ENCODE measurements around the gene GPR35.
"Not testable (repeated sequence)": the region's sequence is repeated elsewhere in the genome, so short reads cannot be mapped to it uniquely, and the experiment has no call there.

GPR35 gene

GRCh38 chr2:240604939-240605716, 20.2 kb upstream of the GPR35 start:
- H3K36me3 ChIP-seq (ENCODE audit: insufficient read depth, low read depth, low read length): no peaks in the 10 kb centered on the region
- no peak overlapping the region for H3K9ac ChIP-seq (ENCODE audit: low read depth, low read length)
- H3K27me3 ChIP-seq (ENCODE audit: insufficient read depth, low read length): no peaks in the 10 kb centered on the region
- no peaks in the 10 kb centered on the region for H3K4me1 ChIP-seq (ENCODE audit: insufficient read depth, low read length)
- H3K4me3 ChIP-seq (ENCODE audit: low read length): no peak overlapping the region
- H3K27ac ChIP-seq (ENCODE audit: low read length): no peak overlapping the region
- no peaks in the 10 kb centered on the region for H3K9me3 ChIP-seq (ENCODE audit: insufficient read depth, low read depth, low read length)

GRCh38 chr2:240605867-240606743, 19.2 kb upstream of the GPR35 start:
- no peaks in the 10 kb centered on the region for H3K27me3 ChIP-seq (ENCODE audit: insufficient read depth, low read length)
- H3K4me1 ChIP-seq (ENCODE audit: insufficient read depth, low read length): no peaks in the 10 kb centered on the region
- no peak overlapping the region for H3K4me3 ChIP-seq (ENCODE audit: low read length)
- no peaks in the 10 kb centered on the region for H3K36me3 ChIP-seq (ENCODE audit: insufficient read depth, low read depth, low read length)
- no peak overlapping the region for H3K9ac ChIP-seq (ENCODE audit: low read depth, low read length)
- no peak overlapping the region for H3K27ac ChIP-seq (ENCODE audit: low read length)
- H3K9me3 ChIP-seq (ENCODE audit: insufficient read depth, low read depth, low read length): no peaks in the 10 kb centered on the region

GRCh38 chr2:240611601-240612210, 13.6 kb upstream of the GPR35 start:
- no peaks in the 10 kb centered on the region for H3K27me3 ChIP-seq (ENCODE audit: insufficient read depth, low read length)
- peaks cover 29% of the 10 kb centered on the region for H3K9me3 ChIP-seq (ENCODE audit: insufficient read depth, low read depth, low read length)
- no peak overlapping the region for H3K9ac ChIP-seq (ENCODE audit: low read depth, low read length)
- H3K27ac ChIP-seq (ENCODE audit: low read length): no peak overlapping the region
- no peak overlapping the region for H3K4me3 ChIP-seq (ENCODE audit: low read length)
- H3K4me1 ChIP-seq (ENCODE audit: insufficient read depth, low read length): no peaks in the 10 kb centered on the region
- no peaks in the 10 kb centered on the region for H3K36me3 ChIP-seq (ENCODE audit: insufficient read depth, low read depth, low read length)

- Histone ChIP-seq H3K36me3 (ENCODE audit: insufficient read depth, low read depth, low read length) (no peaks in the 10 kb centered on the region), H3K27ac (ENCODE audit: low read length) (no peak overlapping the region), H3K9ac (ENCODE audit: low read depth, low read length) (no peak overlapping the region), H3K27me3 (ENCODE audit: insufficient read depth, low read length) (no peaks in the 10 kb centered on the region), H3K4me1 (ENCODE audit: insufficient read depth, low read length) (no peaks in the 10 kb centered on the region), H3K9me3 (ENCODE audit: insufficient read depth, low read depth, low read length) (peaks cover 46% of the 10 kb centered on the region), H3K4me3 (ENCODE audit: low read length) (no peak overlapping the region)
Measured at GRCh38 chr2:240613781-240614180, 11.5 kb upstream of the GPR35 start.

GRCh38 chr2:240614391-240614790, 10.9 kb upstream of the GPR35 start:
- no peak overlapping the region for H3K27ac ChIP-seq (ENCODE audit: low read length)
- no peaks in the 10 kb centered on the region for H3K36me3 ChIP-seq (ENCODE audit: insufficient read depth, low read depth, low read length)
- H3K9ac ChIP-seq (ENCODE audit: low read depth, low read length): no peak overlapping the region
- H3K9me3 ChIP-seq (ENCODE audit: insufficient read depth, low read depth, low read length): peaks cover 52% of the 10 kb centered on the region
- H3K4me3 ChIP-seq (ENCODE audit: low read length): no peak overlapping the region
- H3K27me3 ChIP-seq (ENCODE audit: insufficient read depth, low read length): no peaks in the 10 kb centered on the region
- no peaks in the 10 kb centered on the region for H3K4me1 ChIP-seq (ENCODE audit: insufficient read depth, low read length)

- no peaks in the 10 kb centered on the region for H3K27me3 ChIP-seq (ENCODE audit: insufficient read depth, low read length)
- no peaks in the 10 kb centered on the region for H3K36me3 ChIP-seq (ENCODE audit: insufficient read depth, low read depth, low read length)
- no peak overlapping the region for H3K27ac ChIP-seq (ENCODE audit: low read length)
- H3K4me1 ChIP-seq (ENCODE audit: insufficient read depth, low read length): no peaks in the 10 kb centered on the region
- H3K9me3 ChIP-seq (ENCODE audit: insufficient read depth, low read depth, low read length): peaks cover 54% of the 10 kb centered on the region
- no peak overlapping the region for H3K9ac ChIP-seq (ENCODE audit: low read depth, low read length)
- no peak overlapping the region for H3K4me3 ChIP-seq (ENCODE audit: low read length)
Measured at GRCh38 chr2:240615396-240615795, 9.9 kb upstream of the GPR35 start.

- no peaks in the 10 kb centered on the region for H3K4me1 ChIP-seq (ENCODE audit: insufficient read depth, low read length)
- no peak overlapping the region for H3K9ac ChIP-seq (ENCODE audit: low read depth, low read length)
- H3K4me3 ChIP-seq (ENCODE audit: low read length): no peak overlapping the region
- H3K9me3 ChIP-seq (ENCODE audit: insufficient read depth, low read depth, low read length): peaks cover 54% of the 10 kb centered on the region
- H3K27ac ChIP-seq (ENCODE audit: low read length): no peak overlapping the region
- no peaks in the 10 kb centered on the region for H3K36me3 ChIP-seq (ENCODE audit: insufficient read depth, low read depth, low read length)
- H3K27me3 ChIP-seq (ENCODE audit: insufficient read depth, low read length): no peaks in the 10 kb centered on the region
Measured at GRCh38 chr2:240615820-240616547, 9.3 kb upstream of the GPR35 start.

GRCh38 chr2:240616860-240617666, 8.2 kb upstream of the GPR35 start:
- peaks cover 54% of the 10 kb centered on the region for H3K9me3 ChIP-seq (ENCODE audit: insufficient read depth, low read depth, low read length)
- not testable (repeated sequence) for H3K27ac ChIP-seq (ENCODE audit: low read length); H3K36me3 ChIP-seq (ENCODE audit: insufficient read depth, low read depth, low read length); H3K27me3 ChIP-seq (ENCODE audit: insufficient read depth, low read length); H3K9ac ChIP-seq (ENCODE audit: low read depth, low read length); H3K4me3 ChIP-seq (ENCODE audit: low read length); H3K4me1 ChIP-seq (ENCODE audit: insufficient read depth, low read length)

GRCh38 chr2:240618776-240619175, 6.5 kb upstream of the GPR35 start:
- no peak overlapping the region for H3K27ac ChIP-seq (ENCODE audit: low read length)
- no peak overlapping the region for H3K9ac ChIP-seq (ENCODE audit: low read depth, low read length)
- peaks cover 51% of the 10 kb centered on the region for H3K9me3 ChIP-seq (ENCODE audit: insufficient read depth, low read depth, low read length)
- no peaks in the 10 kb centered on the region for H3K4me1 ChIP-seq (ENCODE audit: insufficient read depth, low read length)
- no peaks in the 10 kb centered on the region for H3K27me3 ChIP-seq (ENCODE audit: insufficient read depth, low read length)
- H3K4me3 ChIP-seq (ENCODE audit: low read length): no peak overlapping the region
- no peaks in the 10 kb centered on the region for H3K36me3 ChIP-seq (ENCODE audit: insufficient read depth, low read depth, low read length)

GRCh38 chr2:240619506-240620148, 5.7 kb upstream of the GPR35 start:
- H3K4me1 ChIP-seq (ENCODE audit: insufficient read depth, low read length): no peaks in the 10 kb centered on the region
- H3K4me3 ChIP-seq (ENCODE audit: low read length): no peak overlapping the region
- H3K27ac ChIP-seq (ENCODE audit: low read length): no peak overlapping the region
- H3K27me3 ChIP-seq (ENCODE audit: insufficient read depth, low read length): no peaks in the 10 kb centered on the region
- H3K36me3 ChIP-seq (ENCODE audit: insufficient read depth, low read depth, low read length): no peaks in the 10 kb centered on the region
- H3K9ac ChIP-seq (ENCODE audit: low read depth, low read length): no peak overlapping the region
- peaks cover 45% of the 10 kb centered on the region for H3K9me3 ChIP-seq (ENCODE audit: insufficient read depth, low read depth, low read length)
